GM19240 (cell line): Measurements from ENCODE around the gene ITGB1.
"Not testable (repeated sequence)": the region's sequence is repeated elsewhere in the genome, so short reads cannot be mapped to it uniquely, and the experiment has no call there.

Experiments used
- DNase-seq: peaks from one replicate; pipeline ENCODE4 v3.0.0; 2011; ENCODE audit warnings: low spot score; ENCODE audit not compliant: insufficient read length

The ITGB1 gene

GRCh38 chr10:32958085-32959005 lies at the start of gene ITGB1:
Gene ITGB1, minus strand, starts transcription at chr10:32958230. Its CDS starts 22,672 bp downstream, at chr10:32935558.
- DNase-seq: no peak

- DNase-seq: no peak
Measured at GRCh38 chr10:33006342-33006887, 48.4 kb upstream of the ITGB1 start.

GRCh38 chr10:33005322-33006301 lies 47.6 kb upstream of the ITGB1 start:
- DNase-seq: no peak

GRCh38 chr10:33001908-33002492 lies 44.0 kb upstream of the ITGB1 start:
- DNase-seq: no peak

GRCh38 chr10:32998060-32998581 lies 40.1 kb upstream of the ITGB1 start:
- DNase-seq: not testable (repeated sequence)

- no peak for DNase-seq
Measured at GRCh38 chr10:32995751-32996150, 37.7 kb upstream of the ITGB1 start.

GRCh38 chr10:32995066-32995622 lies 37.1 kb upstream of the ITGB1 start:
- DNase-seq: no peak

GRCh38 chr10:32994632-32995031 lies 36.6 kb upstream of the ITGB1 start:
- not testable (repeated sequence) for DNase-seq

- DNase-seq: not testable (repeated sequence)
Measured at GRCh38 chr10:32992310-32992709, 34.3 kb upstream of the ITGB1 start.

GRCh38 chr10:32990811-32991210 lies 32.8 kb upstream of the ITGB1 start:
- no peak for DNase-seq

- DNase-seq: no peak
Measured at GRCh38 chr10:32988604-32989003, 30.6 kb upstream of the ITGB1 start.

- no peak for DNase-seq
Measured at GRCh38 chr10:32987172-32987571, 29.1 kb upstream of the ITGB1 start.

- no peak for DNase-seq
Measured at GRCh38 chr10:32985775-32986350, 27.8 kb upstream of the ITGB1 start.

- no peak for DNase-seq
Measured at GRCh38 chr10:32985341-32985764, 27.3 kb upstream of the ITGB1 start.

- no peak for DNase-seq
Measured at GRCh38 chr10:32984003-32984600, 26.1 kb upstream of the ITGB1 start.

GRCh38 chr10:32982911-32983909 lies 25.2 kb upstream of the ITGB1 start:
- DNase-seq: no peak

GRCh38 chr10:32982293-32982709 lies 24.3 kb upstream of the ITGB1 start:
- no peak for DNase-seq

- no peak for DNase-seq
Measured at GRCh38 chr10:32981760-32982159, 23.7 kb upstream of the ITGB1 start.
